CD4-positive, alpha-beta T cell treated with Interleukin-10 for 1 hour (primary cell): ENCODE data around the gene TIMM50.
A peak's percentile ranks its signal among the peaks of the same experiment; 100 is the strongest.
"Not testable (repeated sequence)": the region's sequence is repeated elsewhere in the genome, so short reads cannot be mapped to it uniquely, and the experiment has no call there.

Experiments
- DNase-seq: peaks from one replicate; pipeline ENCODE4 v3.0.0-alpha.2; 2020

The TIMM50 gene

DNA sequence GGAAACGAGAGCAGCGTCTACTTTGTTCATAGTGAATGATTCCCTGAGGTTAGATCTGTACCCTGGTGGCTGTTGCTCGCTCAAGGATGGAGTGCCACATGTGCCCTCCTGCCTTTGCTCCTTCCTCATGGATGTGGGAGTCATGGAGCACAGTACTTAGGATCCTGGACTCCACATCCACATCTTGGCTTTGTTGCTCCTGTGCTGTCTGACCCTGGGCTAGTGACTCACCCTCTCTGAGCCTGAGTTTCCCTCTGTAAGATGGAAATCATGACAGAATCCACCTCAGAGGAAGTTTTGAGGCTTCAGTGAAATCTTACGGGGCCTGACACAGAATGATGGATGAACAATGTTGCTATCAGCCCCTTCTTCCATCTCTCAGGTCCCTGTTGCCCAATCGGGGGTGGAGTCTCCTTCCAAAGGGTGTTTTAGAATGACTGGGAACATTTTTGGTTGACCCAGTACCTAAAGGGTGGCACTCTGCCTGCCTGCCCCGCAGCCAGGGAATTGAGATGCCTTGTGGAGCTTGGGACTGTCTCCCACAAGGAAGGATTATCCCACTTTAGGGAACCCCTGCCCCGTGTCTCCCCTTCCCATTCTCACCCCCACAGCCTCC lies 9.8 kb upstream of the TIMM50 start:
- no peak for DNase-seq

DNA sequence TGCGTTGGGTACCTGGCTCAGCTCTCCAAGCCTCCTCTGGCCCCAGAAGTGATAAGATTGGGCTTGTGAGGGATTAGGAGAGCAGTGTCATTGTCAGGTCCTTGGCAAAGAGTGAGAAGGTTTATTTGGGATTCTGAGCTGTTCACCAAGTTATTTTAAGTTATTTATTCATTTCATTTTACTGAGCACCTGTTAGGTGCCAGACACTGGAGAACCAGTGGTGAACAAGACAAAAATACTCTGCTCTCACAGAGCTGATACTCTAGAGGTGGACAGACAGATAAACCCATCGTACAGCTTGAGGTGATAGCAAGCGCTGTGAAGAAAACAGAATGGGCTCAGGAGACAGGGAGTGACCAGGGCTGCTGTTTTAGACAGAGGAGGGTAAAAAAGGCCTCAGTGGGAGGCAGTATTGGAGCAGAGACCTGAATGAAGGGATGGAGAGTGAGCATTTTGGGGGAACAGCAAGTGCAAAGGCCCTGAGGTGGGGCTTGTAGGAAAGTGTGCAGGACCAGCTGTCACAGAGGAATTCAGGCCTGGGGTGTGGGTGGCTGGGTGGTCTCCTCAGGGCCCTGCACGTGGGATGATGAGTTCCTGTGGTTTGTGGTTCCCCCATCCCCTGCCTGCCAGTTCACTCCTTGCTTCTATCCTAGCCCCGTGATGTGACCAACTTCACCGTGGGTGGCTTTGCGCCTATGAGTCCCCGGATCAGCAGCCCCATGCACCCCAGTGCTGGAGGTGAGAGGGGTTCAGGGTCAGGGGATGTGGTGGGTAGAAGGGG lies 8.7 kb upstream of the TIMM50 start:
- no peak for DNase-seq

DNA sequence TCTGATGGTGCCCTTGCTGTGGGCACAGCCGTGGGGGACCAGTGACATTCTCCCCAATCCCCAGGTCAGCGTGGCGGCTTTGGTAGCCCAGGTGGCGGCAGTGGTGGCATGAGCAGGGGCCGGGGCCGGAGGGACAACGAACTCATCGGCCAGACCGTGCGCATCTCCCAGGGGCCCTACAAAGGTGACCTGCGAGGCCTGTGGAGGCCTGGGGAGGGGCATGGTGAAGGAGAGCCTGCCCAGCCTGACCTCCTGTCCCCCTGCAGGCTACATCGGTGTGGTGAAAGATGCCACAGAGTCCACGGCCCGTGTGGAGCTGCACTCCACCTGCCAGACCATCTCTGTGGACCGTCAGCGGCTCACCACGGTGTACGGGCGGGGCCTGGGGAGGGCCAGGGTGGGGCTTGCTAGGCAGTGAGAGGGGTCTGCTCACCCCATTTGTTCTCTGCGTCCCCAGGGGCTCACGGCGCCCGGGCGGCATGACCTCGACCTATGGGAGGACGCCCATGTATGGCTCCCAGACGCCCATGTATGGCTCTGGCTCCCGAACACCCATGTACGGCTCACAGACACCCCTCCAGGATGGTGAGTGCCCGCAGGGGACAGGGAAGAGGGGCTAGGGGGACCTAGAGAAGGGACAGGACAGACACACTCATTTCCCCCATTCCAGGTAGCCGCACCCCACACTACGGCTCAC lies 7.7 kb upstream of the TIMM50 start:
- DNase-seq, result no peak

DNA sequence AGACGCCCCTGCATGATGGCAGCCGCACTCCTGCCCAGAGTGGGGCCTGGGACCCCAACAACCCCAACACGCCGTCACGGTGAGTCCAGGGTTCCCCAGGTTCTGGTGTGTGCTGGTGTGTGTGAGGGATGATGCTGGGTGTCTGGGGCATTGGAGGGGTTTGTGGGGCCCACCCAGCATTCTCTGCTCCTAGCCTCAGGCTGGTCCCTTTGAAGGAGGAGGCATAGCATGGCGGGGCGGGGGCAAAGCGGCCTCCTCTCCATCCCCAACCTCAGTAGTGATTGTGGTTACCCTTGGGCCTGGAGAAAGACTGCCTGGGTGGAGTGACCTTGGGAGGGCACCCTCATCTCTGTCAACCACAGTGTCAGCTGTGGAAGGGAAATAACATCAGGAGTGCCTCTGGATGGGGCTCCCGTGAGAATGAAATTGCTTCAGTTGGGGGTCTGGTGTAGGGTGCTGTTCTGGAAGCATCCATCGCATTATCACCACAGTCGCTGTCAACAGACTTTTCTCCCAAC lies 7.1 kb upstream of the TIMM50 start:
- no peak for DNase-seq

GRCh38 chr19:39474139-39474620 lies 6.5 kb upstream of the TIMM50 start:
- DNase-seq, result peak; percentile 79

- no peak for DNase-seq
These were observed 4.9 kb upstream of the TIMM50 start for GRCh38 chr19:39475748-39476147.

DNA sequence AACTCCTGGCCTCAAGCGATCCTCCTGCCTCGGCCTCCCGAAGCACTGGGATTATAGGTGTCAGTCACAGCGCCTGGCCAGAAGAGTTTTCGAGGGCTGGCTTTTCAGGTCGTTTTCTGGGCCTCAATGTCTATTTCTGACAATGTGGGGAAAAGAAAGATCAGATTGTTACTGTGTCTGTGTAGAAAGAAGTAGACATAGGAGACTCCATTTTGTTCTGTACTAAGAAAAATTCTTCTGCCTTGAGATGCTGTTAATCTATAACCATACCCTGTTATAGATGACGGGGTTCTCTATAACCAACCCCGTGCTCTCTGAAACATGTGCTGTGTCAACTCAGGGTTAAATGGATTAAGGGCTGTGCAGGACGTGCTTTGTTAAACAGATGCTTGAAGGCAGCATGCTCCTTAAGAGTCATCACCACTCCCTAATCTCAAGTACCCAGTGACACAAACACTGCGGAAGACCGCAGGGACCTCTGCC lies 1.3 kb upstream of the TIMM50 start:
- DNase-seq, result not testable (repeated sequence)

GRCh38 chr19:39479916-39480315 lies 722 bp upstream of the TIMM50 start:
- no peak for DNase-seq

- DNase-seq, result no peak
These were observed 549 bp downstream of the TIMM50 start for GRCh38 chr19:39481229-39481545.

DNA sequence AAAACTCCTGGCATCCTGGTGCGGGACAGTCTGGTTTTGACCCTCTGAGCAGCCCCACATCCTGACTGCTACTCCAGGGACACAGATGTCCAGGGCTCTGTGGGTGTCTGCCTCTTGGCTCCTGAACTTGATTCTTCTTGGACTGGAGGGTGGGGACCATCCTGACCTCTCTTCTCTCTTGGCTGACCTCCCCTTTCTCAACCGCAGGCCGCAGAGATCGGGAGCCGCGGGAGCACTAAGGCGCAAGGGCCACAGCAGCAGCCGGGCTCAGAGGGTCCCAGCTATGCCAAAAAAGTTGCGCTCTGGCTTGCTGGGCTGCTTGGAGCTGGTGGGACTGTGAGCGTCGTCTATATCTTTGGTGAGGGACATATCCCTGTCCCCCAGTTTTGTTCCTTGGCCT lies 1.0 kb downstream of the TIMM50 start:
- no peak for DNase-seq

DNA sequence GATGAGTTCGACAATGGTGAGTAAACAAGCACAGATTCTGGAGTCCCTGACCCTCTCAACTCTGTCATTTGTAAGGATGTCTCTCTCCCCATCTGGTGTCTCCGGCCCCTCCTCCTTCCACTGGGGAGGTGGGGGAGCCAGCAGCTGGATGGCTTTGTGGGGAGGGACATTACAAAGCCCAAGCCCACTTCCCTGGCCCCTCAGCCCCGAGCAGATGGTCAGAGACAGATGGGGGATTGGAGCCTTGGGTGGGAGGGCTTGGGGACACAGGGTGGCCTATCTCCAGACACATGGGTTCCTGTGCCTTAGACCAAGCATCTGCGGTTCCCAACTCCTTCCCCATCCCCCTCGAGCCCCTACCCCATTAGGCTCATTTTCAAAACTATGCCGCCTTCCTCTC lies 2.5 kb downstream of the TIMM50 start:
- DNase-seq, result no peak

- no peak for DNase-seq
These were observed 9.1 kb downstream of the TIMM50 start for GRCh38 chr19:39489756-39490155.

DNA sequence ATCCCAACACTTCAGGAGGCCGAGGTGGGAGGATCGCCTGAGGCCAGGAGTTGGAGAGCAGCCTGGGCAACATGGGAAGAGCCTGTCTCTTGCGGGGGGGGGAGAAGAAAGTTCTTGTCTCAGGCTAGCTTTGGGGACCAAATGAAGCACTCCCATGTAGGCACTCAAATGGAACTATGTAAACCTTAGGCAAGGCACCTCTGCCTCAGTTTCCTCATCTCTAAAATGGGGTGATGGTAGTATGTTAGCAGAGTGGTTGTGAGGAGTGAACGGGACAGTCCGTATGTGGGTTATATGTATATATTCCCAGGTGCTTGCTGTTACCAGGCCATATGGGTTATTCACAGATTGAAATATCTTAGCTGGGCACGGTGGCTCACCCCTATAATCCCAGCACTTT lies 11.6 kb downstream of the TIMM50 start:
- no peak for DNase-seq

DNA sequence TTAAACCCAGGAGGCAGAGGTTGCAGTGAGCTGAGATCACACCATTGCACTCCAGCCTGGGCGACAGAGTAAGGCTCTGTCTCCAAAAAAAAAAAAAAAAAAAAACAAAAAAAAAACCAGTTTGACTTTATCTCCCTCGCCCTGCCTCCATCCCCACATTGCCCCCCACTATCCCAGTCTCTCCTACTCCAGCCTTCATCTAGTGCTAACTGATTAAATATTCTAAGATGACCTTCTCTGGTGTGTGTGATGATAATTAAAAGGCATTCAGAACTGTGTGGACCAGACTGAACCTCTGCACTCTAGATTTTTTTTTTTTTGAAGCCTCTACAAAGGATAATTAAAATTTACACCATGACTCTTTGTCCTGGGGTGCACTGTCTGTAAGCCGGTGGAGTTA lies 12.2 kb downstream of the TIMM50 start:
- no peak for DNase-seq

GRCh38 chr19:39494661-39495060 lies 14.0 kb downstream of the TIMM50 start:
- no peak for DNase-seq

DNA sequence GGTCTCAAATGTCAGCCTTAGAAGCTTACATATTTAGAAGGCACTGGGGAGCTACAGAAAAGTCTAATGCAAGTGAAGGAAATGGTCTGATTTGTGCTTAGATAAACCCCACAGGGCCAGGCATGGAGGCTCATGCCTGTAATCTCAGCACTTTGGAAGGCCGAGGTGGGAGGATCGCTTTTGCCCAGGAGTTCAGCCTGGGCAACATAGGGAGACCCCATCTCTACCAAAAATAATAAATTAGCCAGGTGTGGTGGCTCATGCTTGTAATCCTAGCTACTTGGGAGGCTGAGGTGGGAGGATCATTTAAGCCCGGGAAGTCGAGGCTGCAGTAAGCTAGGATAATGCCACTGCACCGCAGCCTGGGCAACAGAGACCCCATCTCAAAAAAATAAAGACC lies 15.4 kb downstream of the TIMM50 start:
- no peak for DNase-seq

GRCh38 chr19:39497701-39497995 lies 17.0 kb downstream of the TIMM50 start:
- no peak for DNase-seq

DNA sequence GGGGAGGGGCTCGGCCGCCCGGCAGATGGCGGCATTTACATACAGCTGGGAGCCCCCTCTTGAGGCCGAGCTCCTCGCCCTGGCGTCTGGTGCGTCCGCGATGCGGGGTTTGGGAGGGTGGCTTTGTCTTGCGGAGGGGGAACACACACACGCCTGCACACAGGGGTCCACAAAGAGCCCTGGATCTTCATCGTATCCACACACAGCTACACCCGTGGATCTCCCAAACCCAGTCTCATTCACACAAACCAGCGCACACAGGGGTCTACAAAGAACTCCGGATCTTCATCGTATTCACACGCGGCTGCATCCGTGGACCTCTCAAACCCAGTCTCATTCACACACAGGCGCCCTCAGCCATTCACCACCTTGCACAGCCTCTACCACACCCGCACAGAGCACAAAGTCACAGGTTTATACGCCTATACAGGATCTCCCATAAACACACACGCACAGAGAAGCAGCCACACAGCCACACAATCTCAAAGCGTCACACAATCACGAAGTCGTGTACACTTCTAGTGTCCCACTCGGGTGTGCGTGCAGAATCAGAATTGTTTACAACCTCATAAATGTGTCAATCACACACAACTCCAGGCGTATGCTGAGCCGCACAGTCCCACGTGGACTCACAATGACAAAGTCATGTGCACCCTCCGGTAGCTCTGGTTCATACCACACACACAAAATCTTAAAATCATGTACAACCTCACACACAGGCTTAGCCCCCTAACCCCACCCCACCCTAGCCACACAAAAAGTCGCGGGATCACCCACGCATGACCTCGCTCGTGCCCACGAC lies 17.6 kb downstream of the TIMM50 start:
- no peak for DNase-seq

GRCh38 chr19:39498798-39499642 lies 18.4 kb downstream of the TIMM50 start, which contains the start of gene DLL3:
DLL3 (plus strand) TSS chr19:39498947; CDS start chr19:39498975, 28 bp downstream.
- no peak for DNase-seq

- no peak for DNase-seq
These were observed 19.3 kb downstream of the TIMM50 start for GRCh38 chr19:39499932-39500331.

DNA sequence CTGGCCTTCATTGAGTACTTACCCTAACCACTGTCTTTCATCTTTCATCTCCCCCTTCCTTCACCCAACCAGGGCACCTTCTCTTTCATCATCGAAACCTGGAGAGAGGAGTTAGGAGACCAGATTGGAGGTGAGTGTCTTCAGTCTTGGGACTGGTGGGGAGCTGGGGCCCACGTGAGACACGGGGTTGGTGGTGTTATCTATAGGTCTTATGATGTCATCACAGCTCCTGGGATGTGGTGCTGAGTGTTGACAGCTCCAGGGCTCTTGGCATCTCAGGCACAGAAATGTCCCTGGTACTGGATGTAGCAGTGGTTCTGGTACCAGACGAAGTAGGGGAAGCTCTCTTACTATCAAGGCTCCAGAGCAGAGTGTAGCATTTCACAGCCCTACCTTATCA lies 19.9 kb downstream of the TIMM50 start:
- no peak for DNase-seq

GRCh38 chr19:39501340-39501739 lies 20.7 kb downstream of the TIMM50 start:
- DNase-seq, result no peak
